Raji (cell line): ENCODE results near the gene POLN.

Source experiments
- POLR2A ChIP-seq: IDR thresholded peaks from 2 replicates; pipeline ENCODE4 v1.6.1; 2011; ENCODE audit warnings: low read depth, low read length, control low read depth; ENCODE audit not compliant: insufficient read depth

Gene POLN

DNA sequence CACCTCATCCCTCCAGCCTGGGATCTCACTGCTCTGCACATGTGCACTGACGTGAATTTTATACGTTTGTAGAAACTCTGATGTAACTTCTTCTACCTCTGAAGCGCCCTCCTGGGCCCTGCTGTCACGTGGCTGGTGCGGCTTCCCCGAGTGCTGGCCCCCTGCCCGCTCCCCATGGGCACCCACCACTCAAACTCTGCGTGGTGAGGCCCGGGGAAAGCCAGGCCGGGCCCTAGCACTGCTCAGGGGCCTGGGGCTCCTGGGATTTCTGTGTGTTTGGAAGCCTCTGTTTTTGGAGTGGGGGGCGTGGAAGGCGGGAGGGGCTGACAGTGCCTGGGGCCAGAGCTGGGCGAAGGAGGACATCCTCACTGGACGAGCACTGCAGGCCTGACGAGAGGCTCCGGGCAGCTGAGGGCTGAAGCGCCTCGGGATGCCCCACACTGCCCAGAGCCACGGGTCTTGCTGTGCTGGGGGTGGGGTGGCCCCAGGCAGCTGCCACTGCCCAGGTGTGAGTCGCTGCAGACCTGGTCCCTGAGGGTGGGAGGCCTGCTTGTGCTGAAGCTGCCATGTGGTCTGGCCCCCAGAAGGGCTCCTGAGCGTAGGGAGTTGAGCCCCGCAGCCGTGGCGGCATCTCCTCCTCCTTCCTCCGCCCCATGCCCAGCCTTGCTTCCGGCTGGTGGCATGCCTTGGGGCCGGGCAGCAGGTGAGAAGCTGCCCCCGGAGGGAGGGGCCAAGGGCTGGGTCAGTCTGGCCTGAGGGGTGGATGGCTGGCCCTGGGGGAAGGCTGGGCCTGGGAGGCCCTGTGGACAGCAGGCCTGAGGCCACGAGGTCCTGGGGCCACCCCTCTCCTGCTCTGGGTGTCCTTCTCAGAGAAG lies 175.1 kb downstream of the POLN start:
- no peak for TF ChIP-seq POLR2A

DNA sequence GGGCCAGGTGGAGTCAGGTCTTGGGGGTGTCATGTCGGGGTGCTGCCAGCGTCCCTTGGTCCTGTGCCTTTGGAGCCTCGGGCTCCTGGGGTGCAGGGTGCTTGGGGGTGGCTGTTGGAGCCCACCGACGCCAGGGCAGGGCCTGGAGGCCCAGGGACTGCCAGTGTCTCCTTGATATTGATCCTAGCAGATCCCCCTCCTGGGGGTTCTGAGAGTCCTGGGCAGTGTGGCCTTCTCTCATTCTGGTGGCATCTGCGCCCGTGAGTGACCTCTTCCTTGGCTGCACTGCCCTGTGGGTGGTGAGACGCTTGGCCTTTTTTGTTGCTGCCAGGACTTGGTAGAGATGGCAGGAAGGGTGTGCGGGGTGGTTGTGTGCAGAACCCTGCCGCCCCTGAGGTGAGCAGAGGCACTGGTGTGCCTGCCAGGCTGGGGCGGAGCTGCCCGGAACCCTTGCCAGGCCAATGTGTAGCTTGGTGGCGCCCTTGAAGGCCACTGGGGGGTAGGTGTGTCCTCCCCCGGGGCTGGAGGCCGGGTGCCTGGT lies 175.8 kb downstream of the POLN start:
- TF ChIP-seq POLR2A = no peak

DNA sequence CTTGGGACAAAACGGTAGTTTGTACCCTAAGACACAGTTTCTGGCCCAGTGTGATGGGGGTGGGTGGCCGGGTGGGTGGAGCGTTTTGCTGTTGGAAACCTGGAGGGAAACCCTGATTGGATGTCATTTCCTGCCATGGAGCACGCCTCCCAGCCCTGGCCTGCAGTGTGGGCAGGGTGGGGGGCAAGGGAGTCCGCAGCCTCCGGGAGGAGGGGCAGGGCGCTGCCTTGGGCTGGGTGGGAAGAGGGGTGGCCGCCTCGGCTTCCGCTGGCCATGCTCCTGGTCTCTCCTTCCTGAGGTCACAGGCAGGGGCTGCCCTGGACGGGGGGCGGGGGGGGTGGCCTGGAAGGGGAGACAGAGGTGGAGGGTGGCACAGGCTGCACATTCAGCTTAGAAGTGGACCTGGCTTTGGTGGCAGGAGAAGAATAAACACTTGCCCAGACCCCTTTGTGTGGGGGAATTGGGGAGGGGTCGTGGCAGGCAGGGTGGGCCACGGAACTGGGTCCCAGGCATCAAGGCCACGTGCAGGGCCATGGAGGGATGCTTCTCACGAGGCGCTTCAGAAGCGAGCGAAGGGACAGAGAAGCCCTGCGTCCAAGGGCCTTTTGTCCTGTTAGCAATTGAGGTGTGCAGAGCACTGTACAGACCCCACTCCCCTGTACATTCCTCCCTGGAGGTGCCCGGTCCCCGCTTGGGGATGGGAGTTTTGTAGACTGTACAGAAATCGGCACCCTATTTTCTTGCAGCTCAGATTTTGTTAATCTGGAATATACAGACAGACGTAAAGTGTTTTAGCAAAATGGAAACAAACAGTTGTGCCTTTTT lies 176.6 kb downstream of the POLN start:
- TF ChIP-seq POLR2A = no peak

DNA sequence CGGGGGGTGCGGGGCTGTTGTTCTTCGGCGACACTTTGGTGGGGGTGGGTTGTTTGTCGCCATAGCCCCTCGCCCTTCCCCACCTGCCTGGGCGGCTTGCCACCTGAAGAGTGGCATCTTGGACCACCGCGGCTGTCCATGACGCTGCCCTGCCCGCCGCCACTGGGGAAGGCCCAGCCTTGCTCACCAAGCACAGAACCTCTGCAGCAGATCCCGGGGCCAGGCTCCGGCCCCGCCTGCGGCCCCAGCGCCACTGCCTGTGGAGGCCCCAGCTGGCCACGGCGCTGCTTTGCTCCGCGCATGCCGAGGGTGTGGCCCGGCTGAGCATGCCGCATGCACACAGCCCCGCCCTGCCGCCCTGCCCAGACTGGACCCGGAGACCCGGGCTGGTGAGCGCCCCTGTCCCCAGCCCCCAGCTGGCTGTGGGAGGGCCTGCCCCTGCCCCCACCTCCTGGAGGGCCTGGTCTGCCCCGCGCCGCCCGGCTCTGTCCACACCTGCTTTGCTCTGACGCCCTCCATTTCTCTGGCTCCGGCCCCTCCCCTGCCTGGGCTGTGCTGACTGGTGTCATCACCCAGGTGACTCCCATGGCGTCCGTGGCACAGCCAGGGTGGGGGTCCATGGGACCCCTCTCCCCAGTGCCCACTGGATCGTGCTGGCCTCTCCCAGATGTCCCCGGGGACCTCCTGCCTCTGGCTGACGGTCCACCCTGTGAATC lies 177.5 kb downstream of the POLN start:
- no peak for TF ChIP-seq POLR2A

DNA sequence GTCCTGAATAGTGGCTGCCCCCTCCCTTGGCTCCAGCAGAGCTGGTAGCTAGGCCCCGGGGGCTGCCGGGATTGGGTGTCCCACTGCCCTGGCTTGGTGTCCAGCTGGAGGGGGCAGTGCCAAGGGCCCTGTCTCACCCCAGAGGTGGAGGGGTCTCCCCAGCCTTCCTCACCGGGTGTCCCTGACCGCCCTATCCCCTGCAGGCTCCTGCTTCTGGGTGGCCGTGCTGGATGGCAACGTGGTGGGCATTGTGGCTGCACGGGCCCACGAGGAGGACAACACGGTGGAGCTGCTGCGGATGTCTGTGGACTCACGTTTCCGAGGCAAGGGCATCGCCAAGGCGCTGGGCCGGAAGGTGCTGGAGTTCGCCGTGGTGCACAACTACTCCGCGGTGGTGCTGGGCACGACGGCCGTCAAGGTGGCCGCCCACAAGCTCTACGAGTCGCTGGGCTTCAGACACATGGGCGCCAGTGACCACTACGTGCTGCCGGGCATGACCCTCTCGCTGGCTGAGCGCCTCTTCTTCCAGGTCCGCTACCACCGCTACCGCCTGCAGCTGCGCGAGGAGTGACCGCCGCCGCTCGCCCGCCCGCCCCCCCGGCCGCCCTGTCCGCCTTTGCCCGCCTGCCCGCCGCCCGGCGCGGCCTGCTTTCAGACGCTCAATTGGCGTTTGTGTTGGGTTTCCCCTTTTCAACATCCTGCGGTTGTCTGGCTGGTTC lies 178.2 kb downstream of the POLN start:
- TF ChIP-seq POLR2A = no peak

DNA sequence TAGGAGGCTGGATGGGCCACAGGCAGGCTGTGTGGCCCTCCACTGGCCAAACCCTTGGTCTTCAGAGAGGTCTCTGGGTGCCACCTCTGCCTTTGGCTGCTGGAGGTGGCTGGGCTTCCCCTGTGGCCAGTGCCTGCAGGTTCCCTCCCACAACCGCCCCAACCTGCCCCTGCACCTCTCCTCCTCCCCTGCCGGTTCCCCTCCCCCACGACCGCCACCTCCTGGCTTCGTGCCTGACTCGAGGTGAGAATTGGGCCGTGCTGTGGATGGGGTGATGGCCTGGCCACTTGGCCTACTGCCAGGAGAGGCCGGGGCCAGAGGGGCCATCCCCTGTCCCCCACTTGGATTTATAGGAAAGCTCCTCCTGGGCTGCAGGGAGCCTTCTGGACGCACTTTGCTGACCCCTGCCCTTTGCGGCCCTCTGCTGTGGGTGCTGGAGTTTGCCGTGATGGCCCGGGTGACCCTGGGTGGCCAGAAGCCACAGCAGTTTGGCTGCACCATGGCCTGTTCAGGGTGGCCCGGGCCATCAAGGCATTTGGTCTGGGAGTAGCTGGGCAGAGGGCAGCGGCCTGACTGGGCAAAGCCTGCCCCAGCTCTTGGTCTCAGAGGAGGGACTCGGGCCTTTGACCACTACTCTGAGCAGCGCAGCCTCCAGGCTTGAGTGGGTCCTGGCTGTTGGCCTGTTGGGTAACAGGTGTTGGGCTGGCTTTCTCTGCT lies 179.0 kb downstream of the POLN start:
- TF ChIP-seq POLR2A = no peak

DNA sequence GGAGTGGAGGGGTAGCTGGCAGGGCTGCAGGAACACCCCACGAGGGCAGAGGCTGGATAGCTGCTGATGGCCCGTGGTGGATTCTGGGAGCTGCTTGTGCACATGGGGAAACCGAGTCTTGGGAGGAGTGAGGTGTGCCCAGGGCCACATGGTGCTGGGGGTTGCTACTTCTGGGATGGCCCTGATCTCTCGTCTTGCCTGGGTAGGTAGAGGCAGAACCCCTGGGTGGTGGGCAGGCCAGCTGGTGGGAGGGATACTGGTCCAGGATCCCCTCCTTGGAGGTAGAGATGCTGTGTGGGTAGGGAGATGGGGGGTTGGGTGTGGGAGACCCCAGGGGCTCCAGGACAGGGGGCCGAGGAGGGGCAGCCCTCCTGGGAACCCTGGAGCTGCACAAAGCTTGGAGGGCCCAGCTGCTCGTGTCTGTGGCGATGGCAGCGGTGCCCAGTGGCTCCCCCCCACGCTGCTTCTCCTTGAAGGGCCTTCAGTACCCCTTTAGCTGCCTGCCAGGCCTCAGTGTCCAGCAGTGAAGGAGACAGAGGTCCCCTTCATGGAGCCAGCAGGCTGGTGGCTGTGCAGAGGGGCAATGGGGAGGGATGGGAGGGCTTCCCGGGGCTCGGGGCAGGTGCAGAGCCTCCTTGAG lies 179.6 kb downstream of the POLN start:
- no peak for TF ChIP-seq POLR2A

DNA sequence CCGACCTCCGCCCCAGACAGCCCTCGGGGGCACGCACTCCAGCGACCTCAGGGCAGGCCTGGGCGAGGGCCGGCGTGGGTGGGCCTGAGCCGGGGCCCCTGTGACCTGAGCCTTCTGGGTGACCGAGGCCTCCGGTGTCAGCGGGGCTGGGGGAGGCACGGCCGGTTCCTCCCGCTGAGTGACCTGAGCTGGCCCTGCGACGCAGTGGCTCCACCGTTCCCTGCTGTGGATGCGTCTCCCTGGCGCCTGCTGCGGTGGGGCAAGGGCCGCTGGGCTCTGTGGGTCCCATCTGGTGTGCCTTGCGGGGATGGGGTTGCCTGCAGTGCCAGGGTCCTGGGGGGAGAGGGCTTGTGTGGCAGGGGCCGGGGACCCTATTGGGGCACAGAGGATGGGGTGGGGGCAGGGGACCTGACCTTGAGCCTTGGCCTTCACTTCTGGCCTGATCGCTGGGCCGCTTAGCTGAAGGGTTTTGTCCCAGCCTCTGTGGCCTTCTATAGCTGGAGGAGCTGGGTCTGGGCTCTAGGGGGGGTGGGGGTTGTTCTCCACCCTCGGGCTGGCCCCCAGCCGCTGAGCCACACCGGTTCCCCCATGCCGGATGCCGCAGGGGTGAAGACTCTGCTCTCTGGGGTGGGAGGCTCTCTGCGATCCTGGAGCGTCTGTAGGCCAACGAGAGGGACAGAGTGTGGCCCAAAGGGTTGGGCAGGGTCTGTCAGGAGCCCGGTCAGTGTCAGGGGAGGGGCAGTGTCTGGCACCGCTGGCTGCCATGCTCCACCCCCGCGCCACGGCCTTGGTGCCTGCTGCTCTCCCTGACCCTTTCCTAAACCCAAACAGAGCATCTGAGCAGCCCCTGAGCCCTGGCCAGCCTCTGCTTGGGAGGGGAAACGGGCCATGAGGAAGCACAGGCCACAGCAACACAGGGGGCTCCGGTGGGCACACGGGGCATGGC lies 180.5 kb downstream of the POLN start:
- TF ChIP-seq POLR2A = no peak

DNA sequence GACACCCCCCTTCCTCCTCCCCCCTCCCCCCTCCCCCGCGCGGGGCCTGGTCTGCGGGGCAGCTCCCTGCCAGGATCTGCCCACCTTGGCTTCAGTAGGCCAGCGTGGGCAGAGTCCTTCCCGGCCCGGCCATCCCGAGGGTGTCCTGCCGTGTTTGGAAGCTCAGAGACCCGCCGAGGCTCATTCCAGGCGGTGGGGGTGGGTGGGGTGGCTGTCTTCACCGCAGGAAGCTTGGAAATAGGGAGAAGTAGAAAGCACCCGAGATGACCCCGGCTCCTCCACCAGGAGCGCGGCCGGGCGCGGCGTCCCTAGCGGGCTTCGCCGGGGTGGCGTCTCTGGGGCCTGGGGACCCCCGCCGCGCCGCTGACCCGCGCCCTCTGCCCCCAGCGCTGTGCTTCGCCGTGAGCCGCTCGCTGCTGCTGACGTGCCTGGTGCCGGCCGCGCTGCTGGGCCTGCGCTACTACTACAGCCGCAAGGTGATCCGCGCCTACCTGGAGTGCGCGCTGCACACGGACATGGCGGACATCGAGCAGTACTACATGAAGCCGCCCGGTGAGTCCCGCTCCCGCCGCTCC lies 181.2 kb downstream of the POLN start:
- no peak for TF ChIP-seq POLR2A

DNA sequence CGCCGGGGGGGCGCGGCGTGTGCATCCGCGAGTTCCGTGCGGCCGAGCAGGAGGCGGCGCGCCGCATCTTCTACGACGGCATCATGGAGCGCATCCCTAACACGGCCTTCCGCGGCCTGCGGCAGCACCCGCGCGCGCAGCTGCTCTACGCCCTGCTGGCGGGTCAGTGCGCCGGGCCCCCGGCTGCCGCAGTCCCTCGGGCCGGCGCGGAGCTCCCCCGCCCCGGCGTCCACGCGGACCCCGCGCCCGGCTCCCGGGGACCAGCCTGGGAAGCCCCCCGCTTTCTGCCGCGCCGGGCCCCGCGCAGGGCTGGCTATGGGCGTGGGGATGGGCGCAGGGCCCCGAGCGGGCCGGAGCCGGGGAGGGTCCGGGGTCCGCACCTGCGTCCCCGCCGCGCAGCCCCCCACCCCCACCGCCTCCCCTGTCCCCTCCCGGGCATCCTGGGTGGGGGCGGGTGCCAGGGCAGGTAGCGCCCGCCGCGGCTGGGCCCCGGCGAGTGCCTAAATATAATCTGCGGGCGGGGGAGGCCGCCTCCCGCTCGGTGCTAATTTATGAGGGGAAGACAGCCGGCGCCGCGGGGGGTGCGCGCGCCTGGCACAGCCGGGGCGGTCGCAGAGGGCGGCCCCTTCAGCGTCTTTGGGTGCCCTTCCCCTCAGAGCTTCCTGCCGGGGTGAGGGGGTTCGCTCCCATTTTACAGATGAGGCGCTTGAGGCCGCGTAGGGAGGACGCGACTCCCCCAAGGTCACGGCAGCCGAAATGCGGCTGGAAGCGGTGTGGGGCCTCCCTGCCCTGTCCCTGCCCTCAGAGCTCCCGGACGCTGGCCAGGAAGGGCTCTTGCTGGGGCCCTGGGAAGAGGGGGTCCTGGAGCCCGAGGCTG lies 182.0 kb downstream of the POLN start:
- TF ChIP-seq POLR2A = no peak

DNA sequence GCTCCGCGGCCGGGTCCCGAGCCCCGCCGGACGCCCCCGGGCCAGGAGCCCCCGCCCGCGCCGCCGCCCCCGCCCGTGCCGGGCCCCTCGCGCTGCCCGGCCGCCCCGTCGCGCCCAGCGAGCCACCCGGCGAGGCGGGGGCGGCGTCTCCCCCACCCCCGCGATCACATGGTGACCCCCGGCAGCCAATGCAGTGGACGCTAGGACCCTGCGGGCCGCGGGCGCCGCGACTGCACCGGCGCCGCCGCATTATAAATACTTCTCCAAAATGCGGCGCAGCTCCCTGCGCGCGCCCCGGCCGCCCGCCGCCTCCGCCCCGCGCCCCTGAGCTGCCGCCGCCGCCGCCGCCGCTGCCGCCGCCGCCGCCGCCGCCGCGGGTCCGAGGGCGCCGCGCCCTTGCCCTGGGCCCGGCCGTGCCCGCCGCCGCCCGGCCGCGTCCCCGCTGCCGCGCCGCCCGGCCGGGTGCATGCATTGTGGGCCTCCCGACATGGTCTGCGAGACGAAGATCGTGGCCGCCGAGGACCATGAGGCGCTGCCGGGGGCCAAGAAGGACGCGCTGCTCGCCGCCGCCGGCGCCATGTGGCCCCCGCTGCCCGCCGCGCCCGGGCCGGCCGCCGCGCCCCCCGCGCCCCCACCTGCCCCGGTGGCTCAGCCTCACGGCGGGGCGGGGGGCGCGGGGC lies 182.7 kb downstream of the POLN start, which contains the start of gene NAT8L:
Gene NAT8L, plus strand, starts transcription at position 282 of the 680 bp plus-strand sequence. Its CDS starts 185 bp downstream, at position 467.
- TF ChIP-seq POLR2A = no peak
